GM12878 (cell line): ENCODE data around the gene CYP4F3.

Experiments
- FOS ChIP-seq: IDR thresholded peaks from 3 replicates; pipeline ENCODE4 v1.6.1; 2011; ENCODE audit warnings: borderline replicate concordance; ENCODE audit not compliant: insufficient read length; ENCODE audit errors: extremely low read depth
- FOXM1 ChIP-seq: IDR thresholded peaks from 2 replicates; pipeline ENCODE4 v1.6.1; 2012; ENCODE audit warnings: low read depth, mild to moderate bottlenecking, inconsistent platforms, low read length, moderate library complexity
- MAX ChIP-seq: IDR thresholded peaks from 2 replicates; pipeline ENCODE4 v1.6.1; 2012; ENCODE audit warnings: low read depth, low read length, improper control_type of control experiment
- POLR2A ChIP-seq: IDR thresholded peaks from 2 replicates; pipeline ENCODE4 v1.6.1; 2011; ENCODE audit warnings: low read depth, mild to moderate bottlenecking, low read length
- RAD51 ChIP-seq: fragments of 450-650 bp; IDR thresholded peaks from 2 replicates; pipeline ENCODE4 v1.6.1; 2016; ENCODE audit warnings: moderate library complexity, mild to moderate bottlenecking, inconsistent platforms
- TF ChIP-seq, protein P1 (sequence below), 3 experiments: IDR thresholded peaks in 2 of 3; conservative IDR thresholded peaks in 1 of 3; 2 replicates each; pipeline ENCODE4 v1.5.1; 2011; ENCODE audit warnings: low read depth in 3 of 3, low read length in 3 of 3, mild to moderate bottlenecking in 3 of 3, control low read depth in 2 of 3, moderate library complexity in 2 of 3, inconsistent platforms in 1 of 3, mixed read lengths in 1 of 3; ENCODE audit not compliant: control insufficient read depth in 2 of 3, insufficient read depth in 1 of 3; ENCODE audit errors: extremely low read depth in 1 of 3

- TF ChIP-seq FOXM1 (no peak), MAX (no peak), FOS (no peak), POLR2A (no peak), RAD51 (no peak)
- TF ChIP-seq, protein P1, sequence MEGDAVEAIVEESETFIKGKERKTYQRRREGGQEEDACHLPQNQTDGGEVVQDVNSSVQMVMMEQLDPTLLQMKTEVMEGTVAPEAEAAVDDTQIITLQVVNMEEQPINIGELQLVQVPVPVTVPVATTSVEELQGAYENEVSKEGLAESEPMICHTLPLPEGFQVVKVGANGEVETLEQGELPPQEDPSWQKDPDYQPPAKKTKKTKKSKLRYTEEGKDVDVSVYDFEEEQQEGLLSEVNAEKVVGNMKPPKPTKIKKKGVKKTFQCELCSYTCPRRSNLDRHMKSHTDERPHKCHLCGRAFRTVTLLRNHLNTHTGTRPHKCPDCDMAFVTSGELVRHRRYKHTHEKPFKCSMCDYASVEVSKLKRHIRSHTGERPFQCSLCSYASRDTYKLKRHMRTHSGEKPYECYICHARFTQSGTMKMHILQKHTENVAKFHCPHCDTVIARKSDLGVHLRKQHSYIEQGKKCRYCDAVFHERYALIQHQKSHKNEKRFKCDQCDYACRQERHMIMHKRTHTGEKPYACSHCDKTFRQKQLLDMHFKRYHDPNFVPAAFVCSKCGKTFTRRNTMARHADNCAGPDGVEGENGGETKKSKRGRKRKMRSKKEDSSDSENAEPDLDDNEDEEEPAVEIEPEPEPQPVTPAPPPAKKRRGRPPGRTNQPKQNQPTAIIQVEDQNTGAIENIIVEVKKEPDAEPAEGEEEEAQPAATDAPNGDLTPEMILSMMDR (IDR thresholded peaks at IDR 0.05 in 2 of 3, conservative IDR thresholded peaks at IDR 0.05 in 1 of 3; ENCODE audit: control insufficient read depth in 2 of 3, extremely low read depth in 1 of 3, insufficient read depth in 1 of 3, low read depth in 3 of 3, low read length in 3 of 3): no peak
Measured at GRCh38 chr19:15669440-15669839, 28.7 kb downstream of the CYP4F3 start.
